GM19025 (cell line): Measurements from ENCODE around the gene KAT2A.

ENCODE experiments used
- ATAC-seq: cut with Tn5 transposase; IDR thresholded peaks from one replicate; pipeline ENCODE4 v1.9.1; 2021; ENCODE audit warnings: mild to moderate bottlenecking, low read depth, moderate library complexity; ENCODE audit not compliant: unreplicated experiment

KAT2A gene

DNA sequence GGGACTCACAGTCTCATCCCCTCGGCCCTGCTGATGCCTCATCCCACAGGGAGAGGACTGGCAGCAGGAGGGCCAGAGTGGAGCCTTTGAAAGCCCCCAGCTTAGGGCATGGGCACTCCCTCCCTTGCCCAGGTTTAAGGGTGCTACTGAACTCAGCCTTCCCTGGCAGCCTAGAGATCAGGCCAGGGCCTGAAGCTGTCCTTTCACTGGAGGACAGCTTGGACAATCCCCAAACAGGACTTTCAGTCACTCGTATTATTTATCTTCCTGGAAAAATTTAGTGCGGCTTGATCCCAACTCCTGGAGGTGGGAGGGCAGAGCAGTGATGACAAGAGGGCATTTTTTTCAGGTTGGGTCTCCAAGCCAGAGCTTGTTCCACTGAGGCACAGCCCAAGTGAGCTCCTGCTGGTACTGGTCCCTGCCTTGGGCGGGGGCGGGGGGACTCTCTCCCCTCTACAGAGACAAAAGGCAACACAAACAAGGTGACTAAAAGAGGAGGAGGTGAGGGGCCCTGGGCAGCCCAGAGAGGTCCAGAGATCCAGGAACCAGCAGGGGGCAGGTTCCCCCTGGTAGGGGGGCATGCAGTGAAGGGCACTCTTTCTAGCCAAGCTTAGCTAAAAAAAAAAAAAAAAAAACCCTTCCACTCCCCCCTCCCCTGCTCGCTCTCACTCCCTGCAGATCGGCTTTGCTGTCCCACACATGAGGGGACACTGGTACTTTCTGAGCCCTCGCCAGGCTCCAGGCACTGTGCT is 24.6 kb downstream of the KAT2A start:
- no peak for ATAC-seq

DNA sequence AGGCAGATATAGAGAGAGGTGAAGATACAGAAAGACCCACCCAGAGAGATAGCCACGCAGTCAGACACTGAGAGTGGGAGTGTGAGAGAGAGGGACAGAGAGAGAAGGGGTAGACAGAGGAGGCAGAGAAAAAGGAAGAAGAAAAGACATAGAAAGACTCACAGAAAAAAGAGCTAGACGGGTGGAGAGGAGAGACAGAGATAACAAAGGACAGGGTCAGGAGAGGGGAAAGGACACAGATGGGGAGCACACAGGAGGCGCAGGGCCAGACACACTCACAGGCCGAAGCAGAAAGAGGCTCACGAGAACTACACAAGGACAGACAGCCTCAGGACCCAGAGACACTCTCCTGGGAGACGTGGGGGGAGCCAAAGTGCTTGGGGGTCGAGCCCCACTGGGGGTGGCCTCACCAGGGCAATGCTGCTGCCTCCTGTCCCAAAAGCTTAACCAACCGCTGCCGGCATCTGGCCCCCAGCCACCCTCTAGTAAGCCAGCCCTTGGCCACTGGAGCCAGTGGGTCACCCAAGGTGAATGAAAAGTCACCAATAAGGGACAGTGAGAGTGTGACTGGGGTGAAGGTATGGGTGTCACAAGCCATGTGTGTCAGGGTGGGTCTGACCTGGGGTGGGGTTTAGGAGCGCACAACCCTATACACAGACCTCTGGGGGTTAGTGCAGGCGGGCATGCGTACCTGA is 26.6 kb downstream of the KAT2A start:
- no peak for ATAC-seq

DNA sequence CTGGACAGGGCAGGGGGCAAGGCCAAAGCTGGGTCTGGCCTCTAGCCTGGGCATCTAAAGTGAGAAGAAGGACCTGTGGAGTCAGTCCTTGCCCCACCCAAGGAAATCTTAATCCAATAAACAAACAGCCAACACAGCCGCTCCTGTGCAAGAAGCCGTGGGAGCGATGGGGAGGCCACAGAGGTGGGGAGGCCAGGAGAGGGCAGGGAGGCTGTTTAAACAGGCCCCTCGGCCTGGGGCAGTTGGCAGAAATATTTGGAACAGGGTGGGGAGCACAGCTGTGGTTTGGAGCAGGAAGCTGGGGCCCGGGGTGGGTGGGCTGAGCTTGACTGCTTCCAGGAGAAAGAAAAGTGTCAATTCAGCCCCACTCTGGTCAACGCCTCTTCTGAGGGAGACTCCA is 28.2 kb downstream of the KAT2A start:
- no peak for ATAC-seq

DNA sequence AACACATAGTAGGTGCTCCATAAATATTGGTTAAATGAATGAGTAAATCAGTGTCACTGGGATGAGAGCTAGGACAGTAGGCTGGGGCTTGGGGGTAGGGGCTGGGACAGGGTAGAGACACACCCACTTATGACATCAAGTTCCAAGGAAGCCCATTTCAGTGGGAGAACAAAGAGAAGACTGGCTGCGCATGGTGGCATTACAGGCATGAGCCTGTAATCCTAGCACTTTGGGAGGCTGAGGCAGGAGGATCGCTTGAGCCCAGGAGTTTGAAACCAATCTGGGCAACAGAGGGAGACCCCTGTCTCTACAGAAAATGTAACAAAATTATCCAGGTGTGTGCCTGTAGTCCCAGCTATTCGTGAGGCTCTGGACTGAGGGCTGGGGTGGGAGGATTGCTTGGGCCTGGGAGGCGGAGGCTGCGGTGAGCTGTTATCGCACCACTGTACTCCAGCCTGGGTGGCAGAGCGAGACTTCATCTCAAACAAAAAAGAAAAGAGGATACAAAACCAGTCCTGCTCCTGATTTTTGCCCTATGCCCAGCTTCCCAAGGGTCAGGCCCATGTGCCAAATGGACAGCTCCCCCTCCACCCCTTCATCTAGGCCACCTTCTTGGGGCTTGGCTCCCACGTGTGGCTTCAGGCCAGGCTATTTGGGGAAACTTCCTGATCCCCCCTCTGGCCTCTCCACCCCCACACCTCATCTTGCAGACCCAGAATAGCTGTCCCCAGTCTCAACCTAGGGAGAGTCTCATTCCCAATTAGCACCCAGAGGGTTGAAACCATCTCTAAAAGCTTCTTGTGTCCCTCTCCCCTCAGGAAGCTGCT is 30.0 kb downstream of the KAT2A start:
- ATAC-seq, result no peak

DNA sequence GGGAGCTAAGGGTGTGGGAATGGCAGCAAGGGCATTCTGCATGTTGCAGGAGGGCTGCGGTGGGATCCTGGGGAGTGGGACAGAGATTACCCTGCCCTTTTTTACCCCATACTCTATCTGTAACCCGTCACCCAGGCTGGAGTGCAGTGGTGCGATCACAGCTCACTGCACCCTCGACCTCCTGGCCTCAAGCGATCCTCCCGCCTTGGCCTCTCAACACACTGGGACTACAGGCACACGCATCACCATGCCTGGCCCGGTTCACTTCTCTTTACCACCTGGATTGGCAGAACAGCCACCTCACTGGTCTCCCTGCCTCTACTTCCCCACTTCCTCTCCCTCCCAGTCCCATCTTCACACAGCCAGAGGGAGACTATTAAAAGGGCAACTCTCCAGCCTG is 32.4 kb downstream of the KAT2A start:
- ATAC-seq, result no peak

DNA sequence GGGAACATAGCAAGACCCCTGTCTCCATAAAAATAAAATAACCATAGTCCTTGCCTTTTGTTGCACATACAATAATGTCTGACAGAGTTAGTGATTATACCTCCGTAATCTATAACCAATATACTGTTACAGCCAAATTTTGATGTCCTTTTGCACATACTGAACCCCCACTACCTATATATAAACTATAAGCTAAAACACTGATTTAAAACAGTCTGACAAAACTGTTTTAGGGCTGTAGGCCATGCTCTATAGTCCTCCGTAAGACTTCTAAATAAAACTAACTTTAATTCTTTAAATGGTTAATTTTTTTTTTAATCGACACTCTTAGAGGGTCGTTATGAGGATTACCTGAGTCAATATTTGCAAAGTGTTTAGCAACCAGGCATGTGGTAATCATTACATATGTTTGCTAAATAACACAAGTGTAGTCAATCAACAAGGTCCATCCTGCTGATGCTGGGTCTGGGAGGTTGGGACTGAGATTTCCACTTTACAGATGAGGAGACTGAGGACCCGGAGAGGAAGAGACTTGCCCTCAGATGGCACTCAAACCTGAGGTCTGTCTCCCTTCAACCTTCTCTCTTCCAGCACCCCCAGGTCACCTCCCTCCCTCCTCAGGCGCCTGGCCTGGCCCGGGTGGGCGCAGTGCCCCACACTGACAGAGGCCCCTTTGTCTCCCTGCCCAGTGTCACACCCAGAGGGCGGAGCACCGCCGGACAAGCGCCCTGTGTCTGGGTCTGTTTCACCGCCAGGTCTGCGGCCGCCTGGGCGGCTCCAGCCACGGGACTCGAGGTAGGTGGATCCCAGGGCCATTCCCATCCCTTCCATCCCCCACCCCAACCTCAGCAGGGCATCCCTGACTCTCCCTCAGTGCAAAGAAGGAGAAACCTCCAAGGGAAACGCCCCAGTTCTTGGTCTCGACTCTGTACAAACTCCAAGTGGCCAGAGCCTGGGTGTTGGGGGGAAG is 33.1 kb downstream of the KAT2A start:
- no peak for ATAC-seq

DNA sequence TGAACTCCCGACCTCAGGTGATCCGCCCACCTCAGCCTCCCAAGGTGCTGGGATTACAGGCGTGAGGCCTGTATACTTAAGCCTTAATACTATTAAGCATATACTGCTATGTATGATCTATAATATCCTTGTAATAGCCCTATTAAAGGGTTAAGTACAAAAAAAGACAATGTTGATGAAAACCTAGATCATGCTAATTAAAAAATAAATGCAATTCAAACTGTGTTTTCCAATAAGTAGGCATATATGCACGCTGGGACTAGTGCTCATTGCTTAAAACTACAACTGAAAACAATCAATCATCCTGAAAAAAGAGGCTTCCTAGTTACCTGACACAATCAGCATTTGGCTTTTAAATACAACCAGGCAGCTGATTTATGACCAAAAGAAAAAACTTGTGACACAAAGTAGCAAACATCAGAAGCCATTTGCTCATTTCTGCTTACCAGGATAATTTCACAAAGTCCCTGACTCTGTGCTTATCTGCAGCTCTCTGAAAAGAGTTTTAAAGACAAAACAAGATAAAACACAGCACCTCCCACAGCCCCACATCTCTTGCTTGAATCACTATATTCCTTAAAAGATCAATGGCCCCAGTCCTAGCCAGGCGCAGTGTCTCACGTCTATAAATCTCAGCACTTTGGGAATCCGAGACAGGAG is 34.0 kb downstream of the KAT2A start:
- ATAC-seq, result no peak

DNA sequence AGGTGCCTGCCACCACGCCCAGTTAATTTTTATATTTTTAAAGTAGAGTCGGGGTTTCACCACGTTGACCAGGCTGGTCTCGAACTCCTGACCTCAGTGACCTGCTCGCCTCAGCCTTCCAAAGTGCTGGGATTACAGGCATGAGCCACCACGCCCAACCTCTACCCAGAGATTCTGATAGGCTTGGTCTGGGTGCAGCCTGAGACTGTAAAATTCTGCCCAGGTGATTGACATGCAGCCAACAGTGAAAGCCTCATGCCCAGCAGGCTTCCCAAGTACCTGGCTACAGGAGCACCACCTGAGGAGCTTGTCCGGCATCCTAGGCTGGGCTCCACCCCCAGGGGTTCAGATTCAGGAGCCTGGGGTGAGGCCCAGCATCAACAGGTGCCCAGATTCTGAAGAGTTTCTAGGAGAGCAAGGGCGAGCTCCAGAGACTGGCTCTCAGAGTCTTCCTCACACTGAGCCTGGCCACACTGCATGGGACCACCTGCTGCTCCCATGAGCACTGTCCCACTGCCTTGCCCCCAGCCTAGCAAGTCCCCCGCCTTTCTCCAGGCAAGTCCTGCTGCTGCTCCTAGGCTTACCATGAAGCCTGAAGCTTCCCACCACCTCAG is 39.5 kb downstream of the KAT2A start:
- no peak for ATAC-seq

DNA sequence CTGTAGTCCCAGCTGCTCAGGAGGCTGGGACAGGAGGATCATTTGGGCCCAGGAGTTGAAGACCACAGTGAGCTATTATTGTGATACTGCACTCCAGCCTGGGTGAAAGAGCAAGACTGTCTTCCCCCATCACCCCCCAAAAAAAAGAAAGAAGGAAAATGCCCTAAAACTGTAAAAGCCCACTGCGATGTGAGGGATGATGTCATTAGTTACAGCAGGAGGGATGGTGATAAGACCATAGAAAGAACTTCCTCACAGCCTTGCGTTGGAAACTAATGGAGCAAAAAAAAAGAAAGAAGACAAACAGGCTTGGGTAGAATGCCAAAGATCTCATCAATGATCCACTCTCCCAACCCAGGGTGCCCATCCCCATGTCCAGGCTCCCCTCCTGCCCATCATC is 41.6 kb downstream of the KAT2A start:
- no peak for ATAC-seq

DNA sequence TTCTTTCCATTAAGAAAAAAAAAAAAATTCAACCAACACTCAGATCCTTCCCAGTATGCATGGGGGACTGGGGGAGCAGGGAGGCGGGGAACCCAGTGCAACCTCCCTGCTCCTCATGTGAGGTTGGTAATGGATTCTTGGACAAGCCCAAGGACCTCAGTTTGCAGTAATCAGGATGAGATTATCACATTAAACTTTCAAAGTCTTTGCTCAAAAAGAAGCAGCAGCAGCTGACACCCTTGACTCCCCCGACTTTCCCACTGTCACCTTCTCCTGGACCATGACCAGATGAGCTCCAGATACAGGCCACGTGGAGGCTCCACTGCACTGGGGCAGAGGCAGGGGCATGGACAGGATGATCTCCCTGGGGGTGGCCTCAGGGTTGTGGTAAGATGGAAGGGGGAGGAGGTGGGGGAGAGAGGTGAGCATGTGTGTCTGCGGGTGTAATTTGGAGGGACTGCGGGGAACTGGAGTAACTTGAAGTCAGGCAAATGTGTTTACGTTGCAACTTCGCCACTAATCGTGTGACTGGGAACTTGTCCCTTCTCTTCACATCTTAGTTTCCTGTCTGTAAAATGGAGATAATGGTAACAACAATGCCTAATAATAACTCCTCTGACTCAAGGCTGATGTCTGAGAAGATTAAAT is 42.6 kb downstream of the KAT2A start:
- no peak for ATAC-seq

DNA sequence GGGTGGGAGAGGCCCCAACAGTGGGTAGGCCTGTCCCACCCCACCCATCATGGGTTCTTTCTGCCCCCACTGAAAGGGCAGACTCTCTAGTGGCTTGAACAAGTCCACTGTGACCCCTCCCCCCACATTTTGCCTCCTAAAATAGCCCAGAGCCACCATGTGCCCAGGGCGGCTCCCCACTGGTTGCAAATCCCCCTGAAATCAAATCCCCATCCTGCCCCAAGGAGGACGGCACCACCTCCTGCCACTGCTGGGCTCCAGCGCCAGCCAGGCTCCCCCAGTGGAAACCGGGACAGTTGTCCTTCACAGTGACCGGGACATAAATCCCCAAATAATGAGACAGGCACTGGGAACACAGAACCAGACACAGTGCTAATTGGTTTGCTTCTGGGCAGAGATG is 43.4 kb downstream of the KAT2A start:
- ATAC-seq, result no peak

DNA sequence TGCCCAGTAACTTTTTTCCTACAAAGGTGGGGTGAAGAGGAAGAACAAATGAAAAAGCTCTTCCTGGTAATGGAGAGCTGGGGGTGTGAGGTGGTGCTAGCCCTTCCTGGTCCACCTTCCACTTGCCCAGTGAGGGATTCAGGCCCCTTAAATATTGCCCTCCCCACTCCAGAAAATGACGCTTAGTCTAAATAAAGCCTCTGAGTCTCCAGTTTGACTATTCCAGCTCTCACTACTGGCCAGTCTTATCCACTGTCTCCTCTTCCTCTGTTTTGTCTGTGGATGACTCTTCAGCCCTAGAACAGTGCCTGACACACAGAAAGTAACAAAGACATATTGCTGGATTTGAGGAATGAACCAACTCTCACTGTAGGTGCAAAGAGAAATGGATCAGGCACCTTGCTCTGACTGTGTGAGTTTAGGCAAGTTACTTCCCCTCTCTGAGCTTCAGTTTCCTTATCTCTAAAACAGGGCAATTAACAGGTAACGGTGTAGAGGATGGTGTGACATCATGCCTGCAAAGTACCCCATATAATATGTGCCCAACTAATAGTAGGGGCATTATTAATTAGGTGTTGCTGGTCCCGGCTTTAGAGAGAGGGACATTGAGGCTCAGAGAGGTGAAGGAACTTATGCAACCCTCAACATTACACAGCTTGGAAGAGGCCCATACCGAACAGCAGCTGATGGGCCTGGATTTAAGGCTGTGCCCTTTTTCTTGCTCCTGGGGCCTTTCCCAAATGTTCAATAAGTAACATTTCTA is 44.2 kb downstream of the KAT2A start:
- no peak for ATAC-seq

DNA sequence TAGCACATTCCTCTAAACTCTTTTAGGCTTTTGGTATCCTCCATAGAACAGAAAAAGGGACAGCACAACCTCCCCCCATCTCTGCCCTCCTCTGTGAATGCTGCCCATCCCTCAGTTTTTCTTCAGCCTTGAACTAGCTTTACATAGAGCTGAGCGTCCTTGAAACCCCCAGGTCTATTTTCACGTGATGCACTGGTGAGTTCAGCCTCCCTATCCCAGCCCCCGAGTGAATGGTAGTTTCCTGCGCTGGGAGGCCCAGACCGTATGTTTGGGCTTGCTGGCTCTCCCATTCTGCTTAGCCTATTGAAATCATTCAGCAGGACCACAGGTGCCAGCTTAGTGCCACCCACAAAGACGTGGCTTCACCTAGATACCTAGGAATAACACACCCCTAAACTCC is 45.4 kb downstream of the KAT2A start:
- no peak for ATAC-seq

DNA sequence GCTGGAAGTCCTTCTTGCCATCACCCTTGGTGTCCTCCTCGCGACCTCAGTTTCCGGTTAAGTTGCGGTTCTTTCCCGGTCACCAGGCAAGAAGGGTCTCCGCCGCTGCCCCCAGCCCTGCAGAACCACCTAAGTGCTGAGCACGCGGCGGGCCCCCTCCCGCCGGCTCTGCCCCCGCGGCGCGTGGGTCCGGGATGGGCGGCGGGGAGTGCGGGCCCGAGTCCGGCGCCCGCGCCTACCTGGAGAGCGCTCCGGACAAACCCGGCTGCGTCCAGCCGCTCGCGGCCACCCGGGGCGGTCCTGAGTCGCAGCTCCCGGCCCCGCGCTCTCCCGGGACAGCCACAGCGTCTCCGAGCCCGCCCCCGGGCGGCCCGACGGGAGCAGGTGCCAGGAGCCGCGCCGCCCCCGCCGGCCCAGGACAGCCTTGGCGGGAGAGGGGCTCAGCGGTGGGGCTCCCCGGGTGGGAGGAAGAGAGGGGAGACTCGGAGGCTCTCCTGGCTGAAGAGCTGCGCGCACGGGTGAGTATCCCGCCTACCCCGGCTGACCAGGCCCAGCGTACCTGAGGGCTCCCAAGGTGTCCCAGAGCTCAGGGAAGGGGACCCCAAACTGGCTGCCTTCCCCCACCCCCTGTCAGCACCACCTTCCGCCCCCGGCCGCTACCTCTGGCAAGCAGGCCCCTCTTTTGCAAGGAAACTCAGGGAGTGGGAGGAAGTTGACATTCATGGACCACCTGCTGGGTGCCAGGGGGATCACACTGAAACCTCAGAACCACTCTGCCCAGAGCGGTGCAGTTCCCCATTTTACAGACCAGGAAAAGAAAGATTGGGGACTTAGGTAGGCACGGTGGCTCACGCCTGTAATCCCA is 48.6 kb downstream of the KAT2A start:
- no peak for ATAC-seq

DNA sequence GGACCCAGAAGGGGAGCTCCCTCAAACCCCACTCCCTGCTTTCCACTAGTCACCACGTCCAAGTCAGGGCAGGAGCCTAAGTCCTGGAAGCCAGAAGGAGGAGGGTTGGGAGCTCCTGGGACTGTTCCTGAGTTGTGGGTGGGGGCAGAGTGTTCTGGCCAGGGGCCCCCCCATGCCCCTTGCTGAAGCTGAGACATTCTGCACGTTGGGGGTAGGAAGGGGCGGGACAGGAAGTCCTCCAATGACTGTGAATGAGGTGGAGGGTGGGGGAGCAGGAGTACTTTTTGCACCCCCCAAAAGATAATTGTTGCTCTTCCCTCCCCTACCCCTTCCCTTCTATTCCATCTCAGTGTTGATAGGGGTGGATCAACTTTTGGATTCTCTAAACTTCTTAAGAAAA is 49.4 kb downstream of the KAT2A start:
- ATAC-seq, result no peak

DNA sequence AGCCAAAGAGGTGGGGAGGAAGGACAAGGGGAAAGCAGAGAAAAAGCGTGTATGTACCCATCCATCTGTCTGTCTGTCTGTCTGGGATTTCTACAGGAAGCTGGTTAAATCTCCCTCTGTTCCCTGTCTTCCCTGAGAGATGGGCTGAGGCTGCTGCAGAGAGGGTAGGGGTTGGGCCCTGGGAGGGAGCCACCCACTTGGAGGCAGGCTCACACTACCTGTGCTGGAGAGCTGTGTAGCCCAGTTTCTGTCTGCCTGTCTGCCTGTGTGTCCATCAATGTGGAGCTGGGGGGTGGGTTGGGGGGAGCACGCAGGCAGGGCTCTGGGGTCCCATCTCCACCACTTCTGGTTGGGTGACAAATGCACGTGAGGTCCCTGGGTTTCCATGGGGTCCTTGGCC is 52.2 kb downstream of the KAT2A start:
- ATAC-seq, result no peak

DNA sequence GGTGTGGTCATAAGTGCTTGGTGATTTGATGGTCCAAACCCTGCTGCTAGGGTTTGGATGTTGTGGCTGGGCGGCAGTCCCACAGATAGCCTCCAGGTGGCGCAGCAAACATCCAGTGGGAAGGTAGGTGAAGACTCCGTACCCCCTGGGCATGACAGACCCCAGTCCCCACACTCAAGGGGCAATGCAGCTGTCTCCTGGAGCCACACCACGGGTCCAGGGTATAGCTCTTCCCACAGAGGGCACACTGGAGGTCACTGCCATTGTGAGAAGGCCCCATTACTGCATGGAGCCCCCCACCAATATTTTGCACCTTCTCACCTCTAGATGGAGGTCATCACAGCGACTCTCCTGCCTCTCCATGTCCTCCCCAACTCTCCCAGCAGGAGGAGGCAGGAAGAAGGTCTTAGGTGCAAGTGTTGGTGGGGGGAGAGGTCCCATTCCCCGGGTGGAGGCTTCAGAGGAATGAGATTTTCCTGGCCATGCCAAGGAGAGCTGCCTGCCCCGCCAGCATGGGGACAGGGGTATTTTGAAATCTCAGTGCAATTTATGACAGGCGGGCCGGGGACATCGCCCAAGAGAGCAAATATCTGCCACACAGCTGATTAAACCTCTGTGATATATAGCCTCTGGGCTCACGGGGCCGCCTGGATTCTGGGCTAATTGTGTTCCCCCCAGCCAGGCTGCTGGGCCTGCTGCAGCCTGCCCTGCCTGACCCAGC is 53.6 kb downstream of the KAT2A start:
- ATAC-seq, result no peak
